Measurements from ENCODE around the gene SPRY2.

SPRY2 gene

GRCh38 chr13:80312012-80312704 is 28.8 kb downstream of the SPRY2 start:
- no peak for DNase-seq

- DNase-seq = no peak
Observed at GRCh38 chr13:80309926-80310325, 31.0 kb downstream of the SPRY2 start.

GRCh38 chr13:80307401-80307987 is 33.4 kb downstream of the SPRY2 start:
- no peak for DNase-seq

GRCh38 chr13:80306337-80306972 is 34.5 kb downstream of the SPRY2 start:
- DNase-seq = no peak

GRCh38 chr13:80305737-80306136 is 35.2 kb downstream of the SPRY2 start:
- DNase-seq = no peak

GRCh38 chr13:80303225-80303811 is 37.6 kb downstream of the SPRY2 start:
- DNase-seq = no peak

GRCh38 chr13:80299046-80299445 is 41.9 kb downstream of the SPRY2 start:
- DNase-seq = no peak

- DNase-seq = no peak
Observed at GRCh38 chr13:80297503-80297902, 43.4 kb downstream of the SPRY2 start.

GRCh38 chr13:80297094-80297493 is 43.8 kb downstream of the SPRY2 start:
- no peak for DNase-seq

- DNase-seq = no peak
Observed at GRCh38 chr13:80296638-80297037, 44.3 kb downstream of the SPRY2 start.

- DNase-seq = no peak
Observed at GRCh38 chr13:80290591-80290990, 50.3 kb downstream of the SPRY2 start.
